ENCODE measurements around the gene MMP17.

The MMP17 gene

DNA sequence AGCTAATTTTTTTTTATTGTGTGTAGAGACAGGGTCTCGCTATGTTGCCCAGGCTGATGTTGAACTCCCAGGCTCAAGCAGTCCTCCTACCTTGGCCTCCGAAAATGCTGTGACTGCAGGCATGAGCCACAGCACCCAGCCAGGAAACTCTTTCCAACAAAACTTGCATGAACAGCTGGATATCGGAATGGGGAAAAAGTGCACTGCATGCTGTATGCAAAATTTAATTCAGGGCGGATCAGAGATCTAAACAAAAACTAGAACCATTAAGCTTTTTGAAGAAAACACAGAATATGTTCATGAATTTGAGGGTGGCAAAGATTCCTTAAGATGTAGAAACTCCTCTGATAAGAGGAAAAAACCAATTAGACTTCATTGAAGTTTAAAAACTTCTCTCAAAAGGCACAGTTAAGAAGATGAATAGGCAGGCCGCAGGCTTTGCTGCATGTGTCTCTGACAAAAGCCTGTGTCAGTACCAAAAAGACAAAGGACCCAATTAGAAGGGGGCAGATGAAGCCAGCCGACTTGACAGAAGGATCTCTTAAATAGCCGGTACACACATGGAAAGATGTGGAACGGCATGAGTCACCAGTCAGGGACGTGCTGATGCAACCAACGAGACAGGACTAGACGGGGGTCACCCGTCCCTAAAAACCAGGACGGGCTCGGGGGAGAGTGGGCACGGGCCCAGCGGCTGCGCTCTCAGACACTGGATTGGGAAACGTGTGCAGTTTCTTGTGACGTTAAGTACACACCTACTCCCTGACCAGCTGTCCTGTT lies 34.8 kb upstream of the MMP17 start:
- Histone ChIP-seq H3K9ac (ENCODE audit: low read depth, low read length) (no peak overlapping the region), H3K4me1 (ENCODE audit: control insufficient read depth, insufficient read depth, low read length) (peaks cover 13% of the 10 kb centered on the region), H3K27ac (ENCODE audit: low read depth, low read length) (no peak overlapping the region), H3K4me3 (ENCODE audit: low read depth, low read length) (no peak overlapping the region), H3K9me3 (ENCODE audit: control insufficient read depth, insufficient read depth, low read length) (no peaks in the 10 kb centered on the region), H3K27me3 (ENCODE audit: control insufficient read depth, insufficient read depth, low read length) (no peaks in the 10 kb centered on the region), H3K36me3 (ENCODE audit: control insufficient read depth, insufficient read depth, low read length) (peaks cover 40% of the 10 kb centered on the region)

DNA sequence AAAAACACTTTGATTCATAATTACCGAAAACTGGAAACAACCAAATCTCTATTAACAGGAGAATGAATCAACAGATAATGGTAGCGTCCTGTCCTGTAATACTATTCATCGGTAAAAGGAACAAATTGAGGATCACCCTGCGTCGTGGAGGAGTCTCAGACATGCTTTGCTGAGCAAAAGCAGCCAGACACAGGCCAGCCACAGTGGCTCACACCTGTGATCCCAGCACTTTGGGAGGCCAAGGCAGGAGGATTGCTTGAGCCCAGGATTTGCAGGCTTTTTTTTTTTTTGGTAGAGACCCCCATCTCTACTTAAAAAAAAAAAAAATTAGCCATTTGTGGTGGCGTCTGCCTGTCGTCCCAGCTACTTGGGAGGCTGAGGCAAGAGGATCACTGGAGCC lies 34.1 kb upstream of the MMP17 start:
- Histone ChIP-seq H3K9ac (ENCODE audit: low read depth, low read length) (no peak overlapping the region), H3K9me3 (ENCODE audit: control insufficient read depth, insufficient read depth, low read length) (no peaks in the 10 kb centered on the region), H3K4me1 (ENCODE audit: control insufficient read depth, insufficient read depth, low read length) (peaks cover 13% of the 10 kb centered on the region), H3K36me3 (ENCODE audit: control insufficient read depth, insufficient read depth, low read length) (peaks cover 38% of the 10 kb centered on the region), H3K4me3 (ENCODE audit: low read depth, low read length) (no peak overlapping the region), H3K27ac (ENCODE audit: low read depth, low read length) (no peak overlapping the region), H3K27me3 (ENCODE audit: control insufficient read depth, insufficient read depth, low read length) (no peaks in the 10 kb centered on the region)

DNA sequence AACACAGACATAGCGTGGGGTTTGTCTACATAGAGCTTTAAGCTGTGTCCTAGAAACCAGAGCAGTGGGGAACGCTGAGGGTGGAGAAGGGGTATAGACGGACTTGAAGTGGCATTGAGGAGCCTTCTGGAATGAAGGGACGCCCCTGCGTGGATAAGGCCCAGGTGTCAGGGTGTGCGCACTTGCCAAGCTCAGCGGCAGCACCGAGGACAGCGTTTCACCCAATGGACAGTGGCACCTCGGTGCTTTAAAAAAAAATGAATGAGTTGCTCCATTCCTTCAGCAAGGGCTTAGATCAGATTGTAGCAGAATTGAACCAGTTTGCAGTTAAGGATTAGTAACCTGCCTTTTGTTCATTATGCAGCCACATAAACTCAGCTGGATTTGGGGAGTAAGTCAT lies 33.6 kb upstream of the MMP17 start:
- H3K27me3 ChIP-seq (ENCODE audit: control insufficient read depth, insufficient read depth, low read length): no peaks in the 10 kb centered on the region
- peaks cover 42% of the 10 kb centered on the region for H3K36me3 ChIP-seq (ENCODE audit: control insufficient read depth, insufficient read depth, low read length)
- H3K4me1 ChIP-seq (ENCODE audit: control insufficient read depth, insufficient read depth, low read length): peaks cover 13% of the 10 kb centered on the region
- H3K9me3 ChIP-seq (ENCODE audit: control insufficient read depth, insufficient read depth, low read length): no peaks in the 10 kb centered on the region
- no peak overlapping the region for H3K4me3 ChIP-seq (ENCODE audit: low read depth, low read length)
- H3K9ac ChIP-seq (ENCODE audit: low read depth, low read length): no peak overlapping the region
- H3K27ac ChIP-seq (ENCODE audit: low read depth, low read length): no peak overlapping the region

DNA sequence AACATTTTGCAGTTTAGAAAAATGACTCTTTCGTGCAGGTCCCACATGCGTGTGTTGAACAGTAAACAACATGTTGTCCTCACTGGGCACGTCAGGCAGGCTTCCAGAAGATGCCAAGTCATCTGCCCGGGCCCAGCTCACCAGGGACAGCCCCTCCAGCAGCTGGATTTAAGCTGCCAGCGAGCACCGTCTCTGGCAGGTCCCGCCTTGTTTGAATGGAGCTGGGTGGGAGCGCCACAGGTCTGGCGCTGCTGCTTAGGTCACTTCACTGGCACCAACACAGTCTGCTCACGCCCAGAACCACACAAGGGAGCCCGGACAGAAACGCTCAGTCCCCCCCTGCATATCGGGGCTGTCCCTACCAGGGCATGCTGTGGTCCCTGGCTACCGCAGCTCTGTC lies 33.1 kb upstream of the MMP17 start:
- H3K36me3 ChIP-seq (ENCODE audit: control insufficient read depth, insufficient read depth, low read length): peaks cover 42% of the 10 kb centered on the region
- H3K4me1 ChIP-seq (ENCODE audit: control insufficient read depth, insufficient read depth, low read length): peaks cover 13% of the 10 kb centered on the region
- H3K9me3 ChIP-seq (ENCODE audit: control insufficient read depth, insufficient read depth, low read length): no peaks in the 10 kb centered on the region
- no peak overlapping the region for H3K27ac ChIP-seq (ENCODE audit: low read depth, low read length)
- no peak overlapping the region for H3K9ac ChIP-seq (ENCODE audit: low read depth, low read length)
- no peaks in the 10 kb centered on the region for H3K27me3 ChIP-seq (ENCODE audit: control insufficient read depth, insufficient read depth, low read length)
- no peak overlapping the region for H3K4me3 ChIP-seq (ENCODE audit: low read depth, low read length)

DNA sequence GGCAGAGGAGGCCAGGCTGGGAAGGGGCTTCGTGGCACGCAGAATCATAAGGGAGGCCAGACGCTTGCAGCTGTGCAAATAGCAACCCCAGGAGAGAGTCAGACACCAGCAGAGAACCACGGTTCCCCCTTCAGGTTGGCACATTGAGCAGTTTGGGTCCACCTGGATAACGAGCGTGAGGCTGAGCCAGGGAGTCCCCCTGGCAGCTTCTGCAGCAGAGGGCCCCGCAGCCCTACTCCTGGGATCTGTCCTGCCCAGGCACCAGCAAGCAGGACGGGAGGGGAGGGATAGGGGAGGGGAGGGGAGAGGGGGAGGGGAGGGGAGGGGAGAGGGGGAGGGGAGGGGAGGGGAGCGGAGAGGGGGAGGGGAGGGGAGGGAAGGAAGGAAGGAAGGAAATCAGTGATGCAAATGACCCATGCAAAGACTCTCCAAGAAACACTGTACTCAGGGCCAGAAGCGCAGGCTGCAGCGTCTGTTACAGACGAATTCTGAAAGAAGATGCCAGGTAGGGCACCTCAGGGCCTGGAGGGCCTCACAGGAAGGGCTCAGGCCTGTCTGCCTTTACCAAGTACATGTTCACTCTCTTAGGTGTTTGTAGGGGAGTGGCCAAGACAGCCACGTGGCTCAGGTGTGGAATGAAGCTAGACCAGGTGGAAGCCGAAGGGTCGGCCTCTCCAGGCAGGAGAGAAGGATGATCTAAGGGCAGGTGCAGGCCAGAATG lies 32.3 kb upstream of the MMP17 start:
- Histone ChIP-seq H3K4me3 (ENCODE audit: low read depth, low read length) (no peak overlapping the region), H3K27ac (ENCODE audit: low read depth, low read length) (no peak overlapping the region), H3K9ac (ENCODE audit: low read depth, low read length) (no peak overlapping the region), H3K27me3 (ENCODE audit: control insufficient read depth, insufficient read depth, low read length) (no peaks in the 10 kb centered on the region), H3K4me1 (ENCODE audit: control insufficient read depth, insufficient read depth, low read length) (peaks cover 13% of the 10 kb centered on the region), H3K36me3 (ENCODE audit: control insufficient read depth, insufficient read depth, low read length) (peaks cover 41% of the 10 kb centered on the region), H3K9me3 (ENCODE audit: control insufficient read depth, insufficient read depth, low read length) (no peaks in the 10 kb centered on the region)

DNA sequence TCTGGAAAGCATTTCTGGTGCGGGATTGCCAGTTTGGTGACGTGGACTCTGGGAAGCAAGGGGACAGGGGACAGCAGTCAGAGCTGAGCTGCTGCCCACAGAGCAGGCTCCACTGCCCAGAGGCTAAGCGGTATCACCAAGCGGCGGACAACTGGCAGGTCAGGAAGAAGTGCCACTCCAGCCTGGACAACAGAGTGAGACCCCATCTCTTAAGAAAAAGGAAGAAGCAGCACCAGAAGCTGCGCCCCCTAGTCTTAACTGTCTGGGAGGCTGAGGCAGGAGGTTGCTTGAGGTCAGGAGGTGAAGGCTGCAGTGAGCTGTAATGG lies 31.8 kb upstream of the MMP17 start:
- Histone ChIP-seq H3K27ac (ENCODE audit: low read depth, low read length) (no peak overlapping the region), H3K9ac (ENCODE audit: low read depth, low read length) (no peak overlapping the region), H3K36me3 (ENCODE audit: control insufficient read depth, insufficient read depth, low read length) (peaks cover 41% of the 10 kb centered on the region)

DNA sequence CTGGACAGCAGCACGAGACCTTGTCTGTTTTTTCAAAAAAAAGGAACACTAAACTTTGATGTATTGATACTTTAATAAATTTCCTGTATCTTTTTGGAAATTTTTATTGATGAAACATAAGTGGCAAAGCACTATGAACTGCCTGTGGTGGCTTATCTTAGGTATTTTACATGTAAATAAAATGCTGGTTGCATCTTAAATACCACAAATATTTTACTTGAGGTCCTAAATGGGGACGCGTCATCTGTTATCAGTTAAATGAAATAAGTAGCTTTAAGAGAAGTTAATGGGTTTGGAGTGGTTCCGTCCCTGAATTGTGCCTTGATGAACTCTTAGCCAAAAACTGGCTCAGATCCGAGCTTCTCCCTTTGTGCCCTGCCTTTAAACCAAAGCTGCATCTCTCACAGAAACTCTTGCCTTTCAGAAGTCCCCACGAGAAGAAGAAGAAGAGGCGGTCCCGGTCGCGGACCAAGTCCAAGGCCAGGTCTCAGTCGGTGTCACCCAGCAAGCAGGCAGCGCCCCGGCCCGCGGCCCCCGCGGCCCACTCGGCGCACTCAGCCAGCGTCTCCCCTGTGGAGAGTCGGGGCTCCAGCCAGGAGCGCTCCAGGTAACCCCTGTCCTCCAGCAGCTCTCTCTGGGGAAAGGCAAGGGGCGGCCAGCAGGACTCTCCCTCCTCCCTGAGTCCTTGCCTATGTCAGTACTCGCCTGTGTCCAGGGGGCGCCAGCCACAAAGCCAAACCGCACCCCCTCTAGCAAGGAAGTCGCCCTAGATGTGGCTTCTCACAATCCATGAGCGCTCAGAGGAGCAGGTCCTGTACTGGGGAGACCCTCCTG lies 31.2 kb upstream of the MMP17 start:
- peaks cover 13% of the 10 kb centered on the region for H3K4me1 ChIP-seq (ENCODE audit: control insufficient read depth, insufficient read depth, low read length)
- H3K27ac ChIP-seq (ENCODE audit: low read depth, low read length): no peak overlapping the region
- H3K4me3 ChIP-seq (ENCODE audit: low read depth, low read length): no peak overlapping the region
- H3K36me3 ChIP-seq (ENCODE audit: control insufficient read depth, insufficient read depth, low read length): peaks cover 41% of the 10 kb centered on the region
- no peaks in the 10 kb centered on the region for H3K9me3 ChIP-seq (ENCODE audit: control insufficient read depth, insufficient read depth, low read length)
- no peaks in the 10 kb centered on the region for H3K27me3 ChIP-seq (ENCODE audit: control insufficient read depth, insufficient read depth, low read length)
- H3K9ac ChIP-seq (ENCODE audit: low read depth, low read length): no peak overlapping the region

More for the DNA sequence above, 31.8 kb upstream of the MMP17 start:
- no peaks in the 10 kb centered on the region for H3K27me3 ChIP-seq (ENCODE audit: control insufficient read depth, insufficient read depth, low read length)
- no peaks in the 10 kb centered on the region for H3K9me3 ChIP-seq (ENCODE audit: control insufficient read depth, insufficient read depth, low read length)
- peaks cover 13% of the 10 kb centered on the region for H3K4me1 ChIP-seq (ENCODE audit: control insufficient read depth, insufficient read depth, low read length)
- no peak overlapping the region for H3K4me3 ChIP-seq (ENCODE audit: low read depth, low read length)

DNA sequence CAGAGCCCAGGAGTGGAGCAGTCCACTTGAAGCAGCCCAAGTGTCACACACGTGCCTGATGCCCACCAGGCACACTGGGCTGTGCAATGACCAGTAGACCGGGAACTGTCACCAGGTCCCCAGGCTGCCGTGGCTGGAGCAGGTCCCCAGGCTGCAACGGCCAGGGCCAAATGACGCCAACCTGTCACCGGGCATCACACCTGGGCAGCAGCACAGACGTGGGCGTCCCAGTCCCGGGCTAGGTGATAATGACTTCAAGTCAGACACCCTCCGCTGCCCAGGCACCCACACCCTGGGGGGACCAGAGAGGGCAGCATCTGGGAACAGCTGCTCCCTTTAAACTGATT lies 30.6 kb upstream of the MMP17 start:
- H3K9ac ChIP-seq (ENCODE audit: low read depth, low read length): no peak overlapping the region
- H3K36me3 ChIP-seq (ENCODE audit: control insufficient read depth, insufficient read depth, low read length): peaks cover 37% of the 10 kb centered on the region
- H3K4me1 ChIP-seq (ENCODE audit: control insufficient read depth, insufficient read depth, low read length): peaks cover 13% of the 10 kb centered on the region
- no peak overlapping the region for H3K27ac ChIP-seq (ENCODE audit: low read depth, low read length)
- no peak overlapping the region for H3K4me3 ChIP-seq (ENCODE audit: low read depth, low read length)
- H3K9me3 ChIP-seq (ENCODE audit: control insufficient read depth, insufficient read depth, low read length): no peaks in the 10 kb centered on the region
- H3K27me3 ChIP-seq (ENCODE audit: control insufficient read depth, insufficient read depth, low read length): no peaks in the 10 kb centered on the region

DNA sequence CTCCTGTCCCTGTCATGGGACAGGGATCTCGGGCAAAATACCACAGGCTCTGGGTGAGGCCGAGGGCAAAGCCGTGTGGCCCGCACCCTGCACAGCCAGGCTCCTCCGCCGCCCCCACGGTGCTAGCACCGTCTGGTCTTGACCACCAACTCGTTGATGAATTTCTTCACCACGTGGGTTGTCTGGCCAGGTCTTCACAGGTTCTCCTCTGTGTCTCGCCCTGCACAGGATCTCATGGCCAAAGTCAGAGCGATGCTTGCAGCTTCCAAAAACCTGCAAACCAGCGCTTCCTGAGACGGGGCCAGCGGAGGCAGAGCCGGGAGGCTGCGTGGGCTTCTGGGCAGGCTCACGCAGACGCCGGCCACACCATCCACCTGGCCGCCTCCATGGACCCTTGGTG lies 29.0 kb upstream of the MMP17 start:
- H3K36me3 ChIP-seq (ENCODE audit: control insufficient read depth, insufficient read depth, low read length): peaks cover 36% of the 10 kb centered on the region
- H3K27me3 ChIP-seq (ENCODE audit: control insufficient read depth, insufficient read depth, low read length): no peaks in the 10 kb centered on the region
- H3K4me1 ChIP-seq (ENCODE audit: control insufficient read depth, insufficient read depth, low read length): peaks cover 13% of the 10 kb centered on the region
- H3K4me3 ChIP-seq (ENCODE audit: low read depth, low read length): no peak overlapping the region
- no peaks in the 10 kb centered on the region for H3K9me3 ChIP-seq (ENCODE audit: control insufficient read depth, insufficient read depth, low read length)
- no peak overlapping the region for H3K9ac ChIP-seq (ENCODE audit: low read depth, low read length)
- no peak overlapping the region for H3K27ac ChIP-seq (ENCODE audit: low read depth, low read length)

DNA sequence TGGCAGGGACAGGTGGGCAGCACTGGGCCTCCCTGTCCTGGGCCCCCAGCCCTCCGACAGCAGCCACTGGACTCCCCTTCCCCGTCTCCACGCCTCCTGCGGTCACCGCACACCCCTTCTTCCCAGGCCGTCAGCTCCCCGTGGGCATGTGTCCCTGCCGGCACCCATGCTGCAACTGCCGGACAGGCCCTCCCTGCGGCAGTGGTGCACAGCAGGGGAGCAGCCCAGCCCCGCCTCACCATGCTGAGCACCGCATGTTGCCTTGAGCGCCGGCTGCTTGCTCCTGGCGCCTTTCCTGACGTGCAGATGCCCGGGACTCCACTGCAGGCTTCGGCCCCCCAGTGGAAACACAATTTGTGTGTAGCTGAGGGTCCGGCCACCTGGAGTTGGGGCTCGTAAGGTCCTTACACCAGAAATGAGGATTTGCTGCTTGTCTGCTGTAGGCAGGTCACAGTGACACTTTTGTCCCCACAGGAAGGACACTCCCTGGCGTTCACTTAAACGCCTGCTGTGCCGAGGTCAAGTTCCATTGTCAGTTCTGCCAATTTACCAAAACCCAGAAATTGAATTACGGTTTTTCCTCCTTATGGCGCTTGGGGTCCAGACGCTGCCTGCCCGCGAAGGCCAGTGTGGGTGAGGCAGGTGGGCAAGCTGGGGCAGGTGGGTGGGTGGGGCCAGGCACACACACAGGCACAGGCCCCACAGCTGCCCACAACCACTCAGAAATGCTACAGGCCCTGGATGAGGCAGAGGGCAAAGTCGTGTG lies 28.2 kb upstream of the MMP17 start:
- H3K9me3 ChIP-seq (ENCODE audit: control insufficient read depth, insufficient read depth, low read length): no peaks in the 10 kb centered on the region
- no peak overlapping the region for H3K9ac ChIP-seq (ENCODE audit: low read depth, low read length)
- H3K4me1 ChIP-seq (ENCODE audit: control insufficient read depth, insufficient read depth, low read length): peaks cover 12% of the 10 kb centered on the region
- H3K27me3 ChIP-seq (ENCODE audit: control insufficient read depth, insufficient read depth, low read length): no peaks in the 10 kb centered on the region
- H3K4me3 ChIP-seq (ENCODE audit: low read depth, low read length): no peak overlapping the region
- no peak overlapping the region for H3K27ac ChIP-seq (ENCODE audit: low read depth, low read length)
- peaks cover 36% of the 10 kb centered on the region for H3K36me3 ChIP-seq (ENCODE audit: control insufficient read depth, insufficient read depth, low read length)
